H9 (cell line): Measurements from ENCODE around the gene FNIP1. TPM values are rescaled to one million over a fixed set of nuclear protein-coding genes. Genes with fewer than 3 reads are reported as not detected.

Experiments used
- DNase-seq: peaks from one replicate; pipeline ENCODE4 v3.0.0-alpha.2; 2017
- H2AFZ ChIP-seq: one replicate; pipeline ENCODE4 v1.6.1; 2013; ENCODE audit warnings: mild to moderate bottlenecking, low read length, control low read depth, moderate library complexity
- H2AK5ac ChIP-seq: 2 replicates; pipeline ENCODE4 v1.6.1; 2013; ENCODE audit warnings: low read length, control low read depth, mixed read lengths; ENCODE audit not compliant: insufficient read length
- H2BK120ac ChIP-seq: one replicate; pipeline ENCODE4 v1.6.1; 2013; ENCODE audit warnings: low read depth, mild to moderate bottlenecking, low read length, control low read depth, inconsistent platforms; ENCODE audit not compliant: poor library complexity, severe bottlenecking
- H2BK12ac ChIP-seq: 2 replicates; pipeline ENCODE4 v1.6.1; 2013; ENCODE audit warnings: low read length, control low read depth, mixed read lengths, low read depth; ENCODE audit not compliant: insufficient read length
- H2BK15ac ChIP-seq: 2 replicates; pipeline ENCODE4 v1.6.1; 2013; ENCODE audit warnings: low read depth, low read length, control low read depth
- H2BK20ac ChIP-seq: one replicate; pipeline ENCODE4 v1.6.1; 2013; ENCODE audit warnings: low read depth, mild to moderate bottlenecking, low read length, control low read depth, inconsistent platforms; ENCODE audit not compliant: poor library complexity, severe bottlenecking
- H2BK5ac ChIP-seq: 2 replicates; pipeline ENCODE4 v1.6.1; 2013; ENCODE audit warnings: low read length, control low read depth, mixed read lengths; ENCODE audit not compliant: insufficient read length
- H3K14ac ChIP-seq: 2 replicates; pipeline ENCODE4 v1.6.1; 2013; ENCODE audit warnings: low read length, control low read depth; ENCODE audit not compliant: insufficient read depth
- H3K18ac ChIP-seq: 2 replicates; pipeline ENCODE4 v1.6.1; 2013; ENCODE audit warnings: low read depth, mild to moderate bottlenecking, mixed read lengths, low read length, control low read depth; ENCODE audit not compliant: insufficient read length
- H3K23ac ChIP-seq: 2 replicates; pipeline ENCODE4 v1.6.1; 2013; ENCODE audit warnings: low read length, control low read depth, mixed read lengths, low read depth; ENCODE audit not compliant: insufficient read length
- H3K23me2 ChIP-seq: 2 replicates; pipeline ENCODE4 v1.6.1; 2013; ENCODE audit warnings: low read depth, mild to moderate bottlenecking, mixed read lengths, low read length, control low read depth; ENCODE audit not compliant: insufficient read length, poor library complexity, severe bottlenecking
- H3K27ac ChIP-seq: 2 replicates; pipeline ENCODE4 v1.5.1; 2013; ENCODE audit warnings: low read length, control low read depth, mixed read lengths, low read depth; ENCODE audit not compliant: insufficient read length
- H3K27me3 ChIP-seq: 2 replicates; pipeline ENCODE4 v1.6.1; 2013; ENCODE audit warnings: low read length, control low read depth, inconsistent platforms; ENCODE audit not compliant: insufficient read depth
- H3K4ac ChIP-seq: 2 replicates; pipeline ENCODE4 v1.6.1; 2013; ENCODE audit warnings: low read depth, mild to moderate bottlenecking, control low read depth, inconsistent platforms, low read length, moderate library complexity
- H3K4me1 ChIP-seq: 2 replicates; pipeline ENCODE4 v1.6.1; 2013; ENCODE audit warnings: low read length, control low read depth, inconsistent platforms; ENCODE audit not compliant: insufficient read depth
- H3K4me2 ChIP-seq: 2 replicates; pipeline ENCODE4 v1.6.1; 2013; ENCODE audit warnings: low read length, control low read depth, mixed read lengths; ENCODE audit not compliant: insufficient read length, insufficient read depth
- H3K56ac ChIP-seq: 2 replicates; pipeline ENCODE4 v1.6.1; 2013; ENCODE audit warnings: low read depth, mild to moderate bottlenecking, mixed read lengths, low read length, control low read depth; ENCODE audit not compliant: insufficient read length
- H3K79me1 ChIP-seq: 2 replicates; pipeline ENCODE4 v1.6.1; 2013; ENCODE audit warnings: low read depth, mild to moderate bottlenecking, moderate library complexity, low read length, control low read depth, inconsistent platforms; ENCODE audit not compliant: insufficient read depth, poor library complexity, severe bottlenecking
- H3K79me2 ChIP-seq: 2 replicates; pipeline ENCODE4 v1.6.1; 2013; ENCODE audit warnings: low read length, control low read depth, inconsistent platforms; ENCODE audit not compliant: insufficient read depth
- H3K9ac ChIP-seq: 2 replicates; pipeline ENCODE4 v1.6.1; 2013; ENCODE audit warnings: low read length, control low read depth, mixed read lengths; ENCODE audit not compliant: insufficient read length; ENCODE audit errors: extremely low read depth
- H3K9me3 ChIP-seq: one replicate; pipeline ENCODE4 v1.6.1; 2013; ENCODE audit warnings: low read depth, low read length, inconsistent platforms; ENCODE audit not compliant: control insufficient read depth
- H3T11ph ChIP-seq: one replicate; pipeline ENCODE4 v1.6.1; 2013; ENCODE audit warnings: mild to moderate bottlenecking, low read length, control low read depth, inconsistent platforms
- H4K20me1 ChIP-seq: one replicate; pipeline ENCODE4 v1.6.1; 2013; ENCODE audit not compliant: control insufficient read depth, insufficient read length, insufficient read depth
- H4K5ac ChIP-seq: 2 replicates; pipeline ENCODE4 v1.6.1; 2013; ENCODE audit warnings: low read depth, mild to moderate bottlenecking, mixed read lengths, low read length, control low read depth; ENCODE audit not compliant: insufficient read length
- H4K8ac ChIP-seq: replicated peaks from 2 replicates; pipeline ENCODE4 v1.6.1; 2013; ENCODE audit warnings: low read length, control low read depth, mixed read lengths, low read depth; ENCODE audit not compliant: insufficient read length
- H4K91ac ChIP-seq: 2 replicates; pipeline ENCODE4 v1.6.1; 2013; ENCODE audit warnings: low read depth, mild to moderate bottlenecking, moderate library complexity, mixed read lengths, low read length, control low read depth; ENCODE audit not compliant: insufficient read length
- H3K27ac Mint-ChIP-seq, 3 experiments: 2 replicates in 2 of 3; 3 replicates in 1 of 3; pipeline ENCODE4 v1.8.0; 2020 to 2021; ENCODE audit warnings: mixed read lengths in 3 of 3, mild to moderate bottlenecking in 1 of 3, moderate library complexity in 1 of 3
- H3K27me3 Mint-ChIP-seq: 2 replicates; pipeline ENCODE4 v1.8.0; 2021; ENCODE audit warnings: low read depth, mild to moderate bottlenecking, moderate library complexity, mixed read lengths
- H3K36me3 Mint-ChIP-seq, 3 experiments: 2 replicates in 2 of 3; 3 replicates in 1 of 3; pipeline ENCODE4 v1.8.0; 2020 to 2021; ENCODE audit warnings: low read depth in 3 of 3, mixed read lengths in 3 of 3; ENCODE audit not compliant: insufficient read depth in 1 of 3
- H3K4me1 Mint-ChIP-seq, 2 experiments: 2 replicates each; pipeline ENCODE4 v1.8.0; 2020; ENCODE audit warnings: mixed read lengths in 2 of 2
- H3K4me3 Mint-ChIP-seq, 2 experiments: 2 replicates in 1 of 2; 3 replicates in 1 of 2; pipeline ENCODE4 v1.8.0; 2020 to 2021; ENCODE audit warnings: mild to moderate bottlenecking in 2 of 2, mixed read lengths in 2 of 2, moderate library complexity in 1 of 2
- H3K9me3 Mint-ChIP-seq, 2 experiments: 2 replicates in 1 of 2; 3 replicates in 1 of 2; pipeline ENCODE4 v1.8.0; 2020; ENCODE audit warnings: mild to moderate bottlenecking in 2 of 2, mixed read lengths in 2 of 2, moderate library complexity in 1 of 2
- CTCF ChIP-seq: fragments of 200-600 bp; sonication (generic); conservative IDR thresholded peaks from 3 replicates; pipeline ENCODE4 v1.8.0; 2021; ENCODE audit warnings: antibody characterized with exemption, mild to moderate bottlenecking
- WGBS: extraction: QIAGEN DNeasy Blood & Tissue Kit; methylation state at CpG from one replicate; pipeline ENCODE4 v1.1.7; 2013; ENCODE audit warnings: missing lambda C conversion rate, low lambda C conversion rate, mixed read lengths; ENCODE audit not compliant: insufficient read length; ENCODE audit errors: extremely low coverage; 5-methylcytosine and 5-hydroxymethylcytosine counted together
- total RNA-seq: library from RNA; stranded (reverse); gene quantifications from 2 replicates; pipeline ENCODE4 v1.2.1, GENCODE V29; 2021

Gene FNIP1
- total RNA-seq, 1 experiment from 2014 or later: 13.4 TPM

DNA sequence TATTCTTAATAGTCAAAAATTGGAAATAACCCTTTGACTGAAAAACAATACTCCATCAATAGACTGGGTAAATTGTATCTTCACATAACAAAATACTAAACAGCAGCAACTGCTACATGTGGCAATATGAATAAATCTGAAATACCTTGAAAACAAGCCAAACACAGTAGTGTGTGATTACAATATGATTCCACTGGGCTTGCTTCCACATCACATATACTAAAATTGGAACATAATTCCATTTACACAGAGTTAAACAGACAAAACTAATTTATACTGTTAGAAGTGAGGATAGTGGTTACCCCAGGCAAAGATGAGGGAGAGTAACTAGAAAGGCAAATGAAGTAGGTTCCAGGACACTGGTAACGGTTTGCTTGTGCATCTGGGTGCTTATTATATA is 20.4 kb downstream of the FNIP1 start:
- no peaks in the 10 kb centered on the region for H3K27me3 Mint-ChIP-seq
- no peaks in the 10 kb centered on the region for H3K9me3 Mint-ChIP-seq
- Histone ChIP-seq H3K14ac (no peak overlapping the region), H3K79me1 (peaks cover 3% of the 10 kb centered on the region), H3K23ac (no peak overlapping the region), H3K9ac (no peak overlapping the region), H2AFZ (no peak overlapping the region), H3K18ac (no peak overlapping the region), H4K8ac (no peak overlapping the region), H3K4me2 (no peak overlapping the region), H3T11ph (no peak overlapping the region), H3K9me3 (no peaks in the 10 kb centered on the region), H3K23me2 (no peaks in the 10 kb centered on the region), H3K27ac (no peak overlapping the region), H2AK5ac (no peak overlapping the region), H2BK5ac (no peak overlapping the region), H3K4ac (no peak overlapping the region), H3K79me2 (no peaks in the 10 kb centered on the region; the same call in 1 of the 2 replicates), H4K91ac (no peak overlapping the region), H3K27me3 (no peaks in the 10 kb centered on the region), H3K56ac (no peak overlapping the region), H2BK120ac (no peak overlapping the region), H4K20me1 (no peaks in the 10 kb centered on the region), H4K5ac (no peak overlapping the region), H2BK20ac (no peak overlapping the region), H2BK15ac (no peak overlapping the region), H3K4me1 (no peaks in the 10 kb centered on the region), H2BK12ac (no peak overlapping the region)
- TF ChIP-seq CTCF: no peak
- no peak overlapping the region for H3K27ac Mint-ChIP-seq
- DNase-seq: no peak
- no peak overlapping the region for H3K4me3 Mint-ChIP-seq
- WGBS: no CpG with 5 or more reads among the region's 1 CpG
- H3K36me3 Mint-ChIP-seq: peaks cover 0 to under 1% (median 0%) of the 10 kb centered on the region in 3 experiments; a peak in 1 of 7 replicates
- peaks cover 3% of the 10 kb centered on the region in 2 experiments; a peak in 3 of 4 replicates for H3K4me1 Mint-ChIP-seq
